HepG2 (cell line): Measurements from ENCODE around the gene NR2F1. TPM values are rescaled to one million over a fixed set of nuclear protein-coding genes. Genes with fewer than 3 reads are reported as not detected.
A peak's percentile ranks its signal among the peaks of the same experiment; 100 is the strongest.

Experiments
- ELF4 ChIP-seq: sonication (generic); formaldehyde crosslinking; IDR thresholded peaks from 2 replicates; pipeline ENCODE4 v1.5.0; 2020; ENCODE audit warnings: missing genetic modification reagents, mild to moderate bottlenecking, moderate library complexity, borderline replicate concordance
- HIVEP1 ChIP-seq: sonication (generic); formaldehyde crosslinking; IDR thresholded peaks from 2 replicates; pipeline ENCODE4 v1.4.0; 2020; ENCODE audit warnings: mild to moderate bottlenecking, missing genetic modification reagents
- HOXA3 ChIP-seq: sonication (generic); formaldehyde crosslinking; IDR thresholded peaks from 2 replicates; pipeline ENCODE4 v1.5.0; 2020; ENCODE audit warnings: missing genetic modification reagents
- HOXD1 ChIP-seq: sonication (generic); formaldehyde crosslinking; IDR thresholded peaks from 2 replicates; pipeline ENCODE4 v1.5.0; 2020; ENCODE audit warnings: missing genetic modification reagents
- PHF8 ChIP-seq: sonication (generic); formaldehyde crosslinking; IDR thresholded peaks from 2 replicates; pipeline ENCODE4 v1.5.0; 2020; ENCODE audit warnings: missing genetic modification reagents
- PREB ChIP-seq: sonication (generic); formaldehyde crosslinking; IDR thresholded peaks from 2 replicates; pipeline ENCODE4 v1.4.0; 2020; ENCODE audit warnings: missing genetic modification reagents
- RAD21 ChIP-seq: fragments of 450-650 bp; formaldehyde crosslinking; IDR thresholded peaks from 2 replicates; pipeline ENCODE4 v1.5.0; 2020; ENCODE audit warnings: mild to moderate bottlenecking
- RBFOX2 ChIP-seq: fragments of 200-400 bp; formaldehyde crosslinking; IDR thresholded peaks from 2 replicates; pipeline ENCODE4 v1.6.1; 2017; ENCODE audit warnings: low read depth, mild to moderate bottlenecking, low read length
- RNF2 ChIP-seq: fragments of 450-650 bp; conservative IDR thresholded peaks from 2 replicates; pipeline ENCODE4 v1.6.1; 2016; ENCODE audit warnings: low read depth
- UBTF ChIP-seq: sonication (generic); formaldehyde crosslinking; IDR thresholded peaks from 2 replicates; pipeline ENCODE4 v1.4.0; 2020; ENCODE audit warnings: mild to moderate bottlenecking, missing genetic modification reagents
- ZBTB34 ChIP-seq: sonication (generic); formaldehyde crosslinking; IDR thresholded peaks from 2 replicates; pipeline ENCODE4 v1.8.0; 2022; ENCODE audit warnings: mild to moderate bottlenecking, missing genetic modification reagents
- ZFX ChIP-seq: sonication (generic); formaldehyde crosslinking; IDR thresholded peaks from 2 replicates; pipeline ENCODE4 v1.4.0; 2020; ENCODE audit warnings: mild to moderate bottlenecking, low read depth, missing genetic modification reagents, moderate library complexity
- ZNF263 ChIP-seq: sonication (generic); formaldehyde crosslinking; IDR thresholded peaks from 2 replicates; pipeline ENCODE4 v1.4.0; 2020; ENCODE audit warnings: missing genetic modification reagents
- ZNF724P ChIP-seq: sonication (generic); formaldehyde crosslinking; IDR thresholded peaks from 2 replicates; pipeline ENCODE4 v1.8.0; 2022; ENCODE audit warnings: missing genetic modification reagents, borderline replicate concordance
- polyA plus RNA-seq, 8 experiments: library from polyadenylated mRNA; depleted of rRNA in 3 of 8; stranded (reverse) in 7 of 8; unstranded in 1 of 8; fragments of >200 nt; fragmentation: Illumina TruSeq in 4 of 8; extraction: Trizol in 4 of 8; gene quantifications; 2 replicates each; pipeline versions ENCODE4 v1.2.1 to v1.2.3, GENCODE V29; 2011 to 2016; ENCODE audit warnings: low read depth in 4 of 8, missing spikeins in 1 of 8, mixed read lengths in 1 of 8; ENCODE audit not compliant: insufficient read depth in 1 of 8
- total RNA-seq, 5 experiments: library from RNA; depleted of rRNA; stranded (reverse); fragments of >200 nt; fragmentation: Illumina TruSeq; extraction: Trizol; gene quantifications; 2 replicates each; pipeline ENCODE4 v1.2.3, GENCODE V29; 2016; ENCODE audit warnings: low read depth in 1 of 5
- TF ChIP-seq, protein P1 (sequence below): sonication (generic); formaldehyde crosslinking; IDR thresholded peaks from 2 replicates; pipeline ENCODE4 v1.4.0; 2020; ENCODE audit warnings: missing genetic modification reagents
- TF ChIP-seq, protein P2 (sequence below): sonication (generic); formaldehyde crosslinking; IDR thresholded peaks from 2 replicates; pipeline ENCODE4 v1.4.0; 2020; ENCODE audit warnings: missing genetic modification reagents

NR2F1 gene
- total and polyA plus RNA-seq, 2 of the 13 experiments (the other 11 are each of a cell fraction or from before 2014, with no cell fraction given), result 17.1 to 59.7 TPM

DNA sequence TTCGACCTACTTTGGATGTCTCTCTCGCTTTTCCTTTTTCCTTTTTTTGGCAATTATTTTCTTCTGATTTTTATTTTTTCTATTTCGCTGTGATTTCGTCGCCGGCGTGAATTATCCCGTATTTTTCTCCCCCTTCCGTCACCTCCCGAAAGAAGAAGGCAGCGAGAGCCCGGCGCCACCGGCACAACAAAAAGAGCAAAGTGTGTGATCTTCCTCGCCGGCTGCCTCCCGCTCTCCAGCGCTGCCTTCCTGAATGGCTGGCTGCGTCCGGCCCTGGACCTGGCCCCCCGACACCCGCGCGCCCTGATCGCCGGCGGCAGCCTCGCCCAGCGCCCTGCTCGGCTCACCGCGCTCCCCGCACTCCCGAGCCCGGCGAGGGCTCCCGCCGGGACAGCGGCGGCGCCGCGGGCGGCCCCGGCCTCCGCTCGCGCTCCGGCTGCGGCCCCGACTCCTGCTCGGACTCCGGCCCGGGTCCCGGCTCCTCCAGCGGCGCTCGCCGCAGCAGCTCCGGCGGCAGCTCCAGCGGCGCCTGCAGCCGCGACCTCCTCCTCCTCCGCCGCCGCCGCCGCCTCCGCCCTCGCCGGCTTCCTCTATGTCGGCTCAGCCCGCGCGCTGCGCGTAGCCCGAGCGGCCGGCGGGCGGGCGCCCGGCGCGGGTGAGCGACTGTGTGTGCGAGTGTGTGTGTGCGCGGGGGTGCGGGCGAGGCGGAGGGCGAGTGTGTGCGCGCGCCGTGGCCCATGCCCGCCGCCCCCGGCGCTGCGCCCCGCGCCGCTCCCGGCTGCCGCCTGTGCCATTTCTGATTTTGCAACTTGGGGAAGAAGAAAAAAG, 960 bp downstream of the NR2F1 start (continued):
- TF ChIP-seq, protein P1, sequence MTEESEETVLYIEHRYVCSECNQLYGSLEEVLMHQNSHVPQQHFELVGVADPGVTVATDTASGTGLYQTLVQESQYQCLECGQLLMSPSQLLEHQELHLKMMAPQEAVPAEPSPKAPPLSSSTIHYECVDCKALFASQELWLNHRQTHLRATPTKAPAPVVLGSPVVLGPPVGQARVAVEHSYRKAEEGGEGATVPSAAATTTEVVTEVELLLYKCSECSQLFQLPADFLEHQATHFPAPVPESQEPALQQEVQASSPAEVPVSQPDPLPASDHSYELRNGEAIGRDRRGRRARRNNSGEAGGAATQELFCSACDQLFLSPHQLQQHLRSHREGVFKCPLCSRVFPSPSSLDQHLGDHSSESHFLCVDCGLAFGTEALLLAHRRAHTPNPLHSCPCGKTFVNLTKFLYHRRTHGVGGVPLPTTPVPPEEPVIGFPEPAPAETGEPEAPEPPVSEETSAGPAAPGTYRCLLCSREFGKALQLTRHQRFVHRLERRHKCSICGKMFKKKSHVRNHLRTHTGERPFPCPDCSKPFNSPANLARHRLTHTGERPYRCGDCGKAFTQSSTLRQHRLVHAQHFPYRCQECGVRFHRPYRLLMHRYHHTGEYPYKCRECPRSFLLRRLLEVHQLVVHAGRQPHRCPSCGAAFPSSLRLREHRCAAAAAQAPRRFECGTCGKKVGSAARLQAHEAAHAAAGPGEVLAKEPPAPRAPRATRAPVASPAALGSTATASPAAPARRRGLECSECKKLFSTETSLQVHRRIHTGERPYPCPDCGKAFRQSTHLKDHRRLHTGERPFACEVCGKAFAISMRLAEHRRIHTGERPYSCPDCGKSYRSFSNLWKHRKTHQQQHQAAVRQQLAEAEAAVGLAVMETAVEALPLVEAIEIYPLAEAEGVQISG, result peak; percentile 34; the same call in 1 of the 2 replicates
- TF ChIP-seq ZBTB34 (CRISPR knock-in tag) (no peak), RNF2 (no peak), HOXD1 (CRISPR knock-in tag) (0 out of 2 replicates have a peak, but pooled peaks have one; percentile 19), RBFOX2 (peak; percentile 76), PHF8 (CRISPR knock-in tag) (peak; percentile 30; the same call in 1 of the 2 replicates), HOXA3 (peak; percentile 15; the same call in 1 of the 2 replicates), UBTF (CRISPR knock-in tag) (peak; percentile 77; the same call in 1 of the 2 replicates), HIVEP1 (CRISPR knock-in tag) (no peak), ZNF724P (CRISPR knock-in tag) (no peak), PREB (no peak), RAD21 (CRISPR knock-in tag) (peak; percentile 10; the same call in 1 of the 2 replicates), ELF4 (no peak), ZFX (0 out of 2 replicates have a peak, but pooled peaks have one; percentile 27), ZNF263 (CRISPR knock-in tag) (peak; percentile 12; the same call in 1 of the 2 replicates)
- TF ChIP-seq, protein P2, sequence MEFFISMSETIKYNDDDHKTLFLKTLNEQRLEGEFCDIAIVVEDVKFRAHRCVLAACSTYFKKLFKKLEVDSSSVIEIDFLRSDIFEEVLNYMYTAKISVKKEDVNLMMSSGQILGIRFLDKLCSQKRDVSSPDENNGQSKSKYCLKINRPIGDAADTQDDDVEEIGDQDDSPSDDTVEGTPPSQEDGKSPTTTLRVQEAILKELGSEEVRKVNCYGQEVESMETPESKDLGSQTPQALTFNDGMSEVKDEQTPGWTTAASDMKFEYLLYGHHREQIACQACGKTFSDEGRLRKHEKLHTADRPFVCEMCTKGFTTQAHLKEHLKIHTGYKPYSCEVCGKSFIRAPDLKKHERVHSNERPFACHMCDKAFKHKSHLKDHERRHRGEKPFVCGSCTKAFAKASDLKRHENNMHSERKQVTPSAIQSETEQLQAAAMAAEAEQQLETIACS, result peak; percentile 64
